Activated CD4-positive, alpha-beta T cell treated with anti-CD3 and anti-CD28 coated beads for 4 hours (primary cell): ENCODE data around the gene TP53I13.

Experiments used
- DNase-seq, 2 donors: peaks; one replicate each; pipeline ENCODE4 v3.0.0-alpha.2; 2020

The TP53I13 gene

DNA sequence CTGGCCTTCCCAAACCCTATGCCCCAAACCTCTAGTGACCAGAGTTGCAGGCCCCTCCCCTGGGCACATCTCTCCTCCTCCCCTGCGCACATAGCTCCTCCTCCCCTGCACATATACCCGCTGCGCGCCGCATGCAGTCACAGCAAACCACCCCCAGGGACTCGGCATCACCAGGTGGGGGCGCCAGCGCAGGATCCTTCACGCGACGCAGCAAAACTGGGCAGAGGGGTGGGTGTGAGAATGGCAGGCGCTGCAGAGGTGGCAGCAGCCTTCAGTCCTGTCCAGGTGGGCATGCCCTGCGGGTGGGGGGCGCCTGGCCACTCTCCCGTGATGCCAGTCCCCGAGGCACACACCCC, 48.6 kb downstream of the TP53I13 start:
- peak; percentile 91 to 92 for DNase-seq

DNA sequence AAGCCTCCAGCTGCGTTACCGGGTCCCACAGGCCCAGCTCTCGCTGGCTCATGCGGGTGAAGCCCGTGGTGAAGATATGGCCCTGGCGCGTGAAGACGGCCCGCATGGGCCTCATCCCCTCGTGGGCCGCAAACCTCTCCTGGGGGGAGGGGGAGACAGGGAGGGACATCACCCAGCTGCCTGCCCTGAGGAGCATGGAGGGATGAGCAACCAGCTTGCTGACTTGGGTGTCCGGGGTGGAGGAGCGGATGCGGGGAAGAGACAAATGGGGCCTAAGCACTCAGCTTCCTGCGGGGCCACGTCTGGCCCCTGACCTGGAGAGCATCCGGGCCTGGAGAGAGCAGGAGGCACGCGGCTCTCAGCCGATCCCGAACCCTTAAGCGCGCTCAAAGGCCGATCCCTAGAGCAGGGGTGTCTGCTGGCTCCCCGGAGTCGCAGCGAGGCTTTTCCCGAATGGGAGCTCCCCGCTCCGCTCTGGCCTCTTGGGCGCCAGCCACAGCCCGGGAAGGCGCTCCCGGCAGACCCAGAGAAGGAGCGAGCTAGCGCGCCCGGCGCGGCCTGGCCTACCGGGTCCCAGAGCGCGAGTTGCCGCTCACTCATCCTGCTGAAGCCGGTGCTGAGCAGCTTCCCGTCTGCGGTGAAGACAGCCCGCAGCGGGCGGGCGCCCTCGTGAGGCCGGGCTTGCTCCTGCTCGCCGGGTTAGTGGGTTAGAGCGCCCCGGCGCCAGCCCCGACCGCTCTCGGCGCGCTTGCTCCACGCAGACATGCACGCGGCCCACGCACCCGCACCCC, 49.2 kb downstream of the TP53I13 start:
- peak; percentile 89 to 90 for DNase-seq

DNA sequence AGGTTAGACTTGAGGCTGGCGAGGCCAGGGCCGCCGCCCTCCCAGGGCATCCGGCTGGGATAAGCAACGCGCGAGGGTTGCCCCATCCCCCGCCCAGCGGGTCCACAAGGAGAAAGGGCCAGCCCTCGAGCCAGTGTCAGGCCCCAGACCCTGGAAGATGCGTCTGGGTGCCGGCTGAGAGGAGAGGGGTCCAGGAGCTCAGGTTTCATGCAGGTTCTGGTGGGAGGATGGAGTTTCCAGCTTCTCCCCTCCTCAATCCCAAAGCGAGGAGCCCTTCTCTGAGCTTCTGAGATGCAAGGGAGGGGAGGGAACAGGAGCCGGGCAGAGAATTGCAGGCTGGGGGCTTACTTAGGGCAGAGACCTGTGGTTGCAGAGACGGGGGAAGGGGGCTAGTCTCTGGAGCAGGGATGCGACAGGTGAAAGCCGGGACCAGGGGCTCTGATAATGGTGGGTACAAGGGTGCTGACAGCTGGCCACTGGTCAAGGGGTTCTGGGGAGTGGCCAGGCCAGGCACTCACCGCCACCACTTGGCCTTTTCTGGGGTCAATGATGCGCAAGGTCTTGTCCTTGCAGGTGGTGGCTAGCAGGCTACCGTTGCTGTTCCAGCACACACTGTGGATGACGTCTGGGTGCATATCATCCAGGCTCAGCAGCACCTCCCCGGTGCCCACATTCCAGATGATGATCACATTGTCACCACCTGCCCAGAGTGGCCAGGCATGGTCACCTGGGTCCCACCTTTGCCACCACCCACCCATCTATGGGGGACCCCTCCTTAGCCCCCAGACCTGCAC, 50.0 kb downstream of the TP53I13 start:
- no peak for DNase-seq

GRCh38 chr17:29619251-29619650, 50.8 kb downstream of the TP53I13 start:
- DNase-seq: no peak

GRCh38 chr17:29620271-29620670, 51.8 kb downstream of the TP53I13 start:
- no peak for DNase-seq

DNA sequence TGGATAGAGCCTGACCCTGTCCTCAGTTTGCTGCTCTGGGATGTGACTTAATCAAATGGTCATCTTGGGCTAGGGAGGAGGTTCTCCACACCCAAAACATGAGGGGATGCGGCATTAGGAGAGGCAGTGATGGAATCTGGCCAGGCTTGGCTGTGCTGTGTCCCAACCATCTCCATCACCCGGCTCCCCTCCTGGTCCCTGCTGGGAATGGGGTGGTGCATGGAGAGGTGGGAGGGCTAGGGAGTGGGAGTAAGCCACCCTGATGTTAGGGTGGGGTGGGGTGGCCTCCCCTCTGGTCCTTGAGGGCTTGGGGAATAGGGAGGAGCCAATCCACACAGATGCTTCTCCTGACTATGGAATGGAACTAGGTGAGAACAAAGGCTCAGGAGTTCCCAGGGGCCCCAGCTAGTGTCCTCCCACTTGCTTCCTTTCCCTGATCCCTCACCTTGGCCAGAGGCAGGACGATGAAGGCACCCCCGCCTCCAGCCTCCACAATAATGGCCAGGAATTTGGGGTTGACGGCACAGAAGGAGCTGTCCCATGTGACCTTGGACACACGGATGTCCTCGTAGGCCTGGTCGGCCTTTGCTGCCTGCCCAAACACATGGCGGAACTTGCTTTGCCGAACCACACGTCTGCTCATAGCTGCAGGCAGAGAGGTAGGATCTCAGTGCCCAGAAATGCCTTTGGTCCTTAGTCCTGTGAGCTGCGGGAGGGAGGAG, 52.4 kb downstream of the TP53I13 start:
- no peak for DNase-seq

GRCh38 chr17:29621751-29622194, 53.3 kb downstream of the TP53I13 start:
- DNase-seq: no peak
